T-helper 2 cell treated with Interferon-gamma antibody and Interleukin-4, amounts not matched to agents 5 μg/mL and 100 μg/mL, for 36 hours (primary cell): ENCODE measurements around the gene DUXB.
A peak's percentile ranks its signal among the peaks of the same experiment; 100 is the strongest.

Experiments used
- DNase-seq: peaks from one replicate; pipeline ENCODE4 v3.0.0; 2021; ENCODE audit warnings: low spot score
- H3K27ac Mint-ChIP-seq: one replicate; pipeline ENCODE4 v1.8.0; 2021; ENCODE audit warnings: mild to moderate bottlenecking, mixed read lengths
- H3K27me3 Mint-ChIP-seq: one replicate; pipeline ENCODE4 v1.8.0; 2021; ENCODE audit warnings: low read depth, mixed read lengths
- H3K36me3 Mint-ChIP-seq: one replicate; pipeline ENCODE4 v1.8.0; 2021; ENCODE audit warnings: low read depth, mixed read lengths
- H3K4me1 Mint-ChIP-seq: one replicate; pipeline ENCODE4 v1.8.0; 2021; ENCODE audit warnings: low read depth, mixed read lengths
- H3K4me3 Mint-ChIP-seq: one replicate; pipeline ENCODE4 v1.8.0; 2022; ENCODE audit warnings: mild to moderate bottlenecking, moderate library complexity, mixed read lengths
- H3K9me3 Mint-ChIP-seq: one replicate; pipeline ENCODE4 v1.8.0; 2021; ENCODE audit warnings: mixed read lengths

DUXB gene

DNA sequence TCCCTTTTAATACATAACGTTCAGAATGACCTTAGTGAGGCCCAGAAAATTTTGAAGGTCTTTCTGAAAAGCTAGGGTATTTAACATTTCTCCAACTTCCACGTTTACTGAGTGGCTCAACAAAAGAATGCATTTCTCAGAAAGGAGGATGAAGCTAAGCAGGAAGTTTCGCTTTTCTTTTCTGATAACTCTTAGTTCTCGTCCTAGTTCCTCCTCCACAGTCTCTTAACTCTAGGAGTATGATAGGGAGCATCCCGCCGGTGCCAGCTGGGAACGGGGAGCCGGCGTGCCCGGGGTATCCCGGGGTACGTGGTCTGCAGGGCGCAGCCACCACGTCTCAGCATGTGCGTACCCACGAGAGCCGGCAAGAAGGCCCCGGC lies 54.2 kb downstream of the DUXB start:
- peak overlapping the region; percentile 97 for H3K27ac Mint-ChIP-seq
- H3K4me3 Mint-ChIP-seq: peak overlapping the region; percentile 98
- H3K27me3 Mint-ChIP-seq: no peaks in the 10 kb centered on the region
- no peak for DNase-seq
- peaks cover 46% of the 10 kb centered on the region for H3K36me3 Mint-ChIP-seq
- no peaks in the 10 kb centered on the region for H3K9me3 Mint-ChIP-seq
- H3K4me1 Mint-ChIP-seq: peaks cover 31% of the 10 kb centered on the region

- Mint-ChIP-seq H3K36me3 (peaks cover 55% of the 10 kb centered on the region), H3K27ac (peak overlapping the region; percentile 41), H3K4me3 (peak overlapping the region; percentile 98), H3K4me1 (peaks cover 12% of the 10 kb centered on the region), H3K9me3 (no peaks in the 10 kb centered on the region), H3K27me3 (no peaks in the 10 kb centered on the region)
- no peak for DNase-seq
Observed at GRCh38 chr16:75644240-75645012, 56.8 kb downstream of the DUXB start.
